Astrocyte (in vitro differentiated cells and primary cell): ENCODE results near the gene PCSK5.

Source experiments
- EZH2 ChIP-seq: IDR thresholded peaks from 2 replicates; pipeline ENCODE4 v1.6.1; 2012; ENCODE audit warnings: mild to moderate bottlenecking, low read length, inconsistent platforms; ENCODE audit not compliant: insufficient read depth
- TF ChIP-seq, protein P1 (sequence below): IDR thresholded peaks from 2 replicates; pipeline ENCODE4 v1.5.1; 2011; ENCODE audit warnings: low read depth, mild to moderate bottlenecking, inconsistent platforms, low read length, moderate library complexity; ENCODE audit not compliant: insufficient read depth

DNA sequence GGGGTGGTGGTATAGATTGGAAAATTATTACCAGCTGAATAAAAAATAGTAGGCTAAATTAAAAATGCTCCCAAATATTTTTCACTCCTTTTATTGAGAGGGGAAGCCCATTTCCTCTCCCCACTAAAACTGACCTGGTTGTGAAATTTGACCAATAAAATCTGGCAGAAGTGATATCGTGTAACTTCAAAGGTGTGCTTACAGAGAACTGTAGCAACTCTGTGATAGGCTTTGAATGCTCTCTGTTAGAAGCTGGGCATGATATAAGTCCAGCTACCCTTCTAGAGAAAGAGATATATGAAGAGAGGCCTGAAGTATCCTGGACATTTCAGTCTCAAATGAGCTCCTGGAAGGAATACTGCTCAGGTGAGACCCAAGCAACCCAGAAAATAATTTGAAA lies 513.9 kb downstream of the PCSK5 start:
- TF ChIP-seq, protein P1, sequence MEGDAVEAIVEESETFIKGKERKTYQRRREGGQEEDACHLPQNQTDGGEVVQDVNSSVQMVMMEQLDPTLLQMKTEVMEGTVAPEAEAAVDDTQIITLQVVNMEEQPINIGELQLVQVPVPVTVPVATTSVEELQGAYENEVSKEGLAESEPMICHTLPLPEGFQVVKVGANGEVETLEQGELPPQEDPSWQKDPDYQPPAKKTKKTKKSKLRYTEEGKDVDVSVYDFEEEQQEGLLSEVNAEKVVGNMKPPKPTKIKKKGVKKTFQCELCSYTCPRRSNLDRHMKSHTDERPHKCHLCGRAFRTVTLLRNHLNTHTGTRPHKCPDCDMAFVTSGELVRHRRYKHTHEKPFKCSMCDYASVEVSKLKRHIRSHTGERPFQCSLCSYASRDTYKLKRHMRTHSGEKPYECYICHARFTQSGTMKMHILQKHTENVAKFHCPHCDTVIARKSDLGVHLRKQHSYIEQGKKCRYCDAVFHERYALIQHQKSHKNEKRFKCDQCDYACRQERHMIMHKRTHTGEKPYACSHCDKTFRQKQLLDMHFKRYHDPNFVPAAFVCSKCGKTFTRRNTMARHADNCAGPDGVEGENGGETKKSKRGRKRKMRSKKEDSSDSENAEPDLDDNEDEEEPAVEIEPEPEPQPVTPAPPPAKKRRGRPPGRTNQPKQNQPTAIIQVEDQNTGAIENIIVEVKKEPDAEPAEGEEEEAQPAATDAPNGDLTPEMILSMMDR = no peak
- TF ChIP-seq EZH2 = no peak
